Measurements from ENCODE around the gene PRDM16. TPM values are rescaled to one million over a fixed set of nuclear protein-coding genes. Genes with fewer than 3 reads are reported as not detected.

The PRDM16 gene
- total and polyA plus RNA-seq, 2 of the 13 experiments (the other 11 are each of a cell fraction or from before 2014, with no cell fraction given), result 0.15 to 0.81 TPM

DNA sequence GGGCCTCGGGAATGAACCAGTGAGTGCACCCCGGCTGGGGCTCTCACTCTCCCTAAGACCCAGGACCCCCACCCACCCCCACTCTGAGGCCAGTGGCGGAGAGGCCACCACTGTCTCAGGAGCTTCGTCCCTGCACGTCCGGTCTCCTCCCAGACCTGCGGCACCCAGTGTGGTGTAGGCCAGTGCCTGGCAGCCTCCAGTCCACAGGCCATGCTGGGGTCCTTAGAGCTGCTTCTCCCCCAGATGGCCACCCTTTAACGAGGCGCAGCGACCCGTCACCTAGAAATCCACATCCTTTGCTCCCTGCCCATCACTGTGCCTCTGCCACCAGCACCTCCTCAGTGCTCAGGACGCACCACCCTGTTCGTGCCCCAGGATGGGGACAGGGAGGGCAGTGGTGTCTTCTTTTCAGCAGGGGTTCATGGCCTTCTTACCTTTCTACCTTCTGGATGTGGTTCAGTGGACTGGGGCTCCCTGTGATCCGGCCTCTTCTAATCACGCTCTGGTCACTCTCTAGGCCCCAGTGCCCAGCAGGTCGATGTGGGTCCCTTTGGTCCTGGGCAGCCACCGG is 253.5 kb downstream of the PRDM16 start (continued):
- TF ChIP-seq ZNF468 (CRISPR knock-in tag; IDR thresholded peaks at IDR 0.05), result no peak
- TF ChIP-seq ZNF253 (CRISPR knock-in tag; IDR thresholded peaks at IDR 0.05; ENCODE audit: borderline replicate concordance), result no peak
- TF ChIP-seq NCOA1 (CRISPR knock-in tag; IDR thresholded peaks at IDR 0.05), result no peak
- TF ChIP-seq, protein P1, sequence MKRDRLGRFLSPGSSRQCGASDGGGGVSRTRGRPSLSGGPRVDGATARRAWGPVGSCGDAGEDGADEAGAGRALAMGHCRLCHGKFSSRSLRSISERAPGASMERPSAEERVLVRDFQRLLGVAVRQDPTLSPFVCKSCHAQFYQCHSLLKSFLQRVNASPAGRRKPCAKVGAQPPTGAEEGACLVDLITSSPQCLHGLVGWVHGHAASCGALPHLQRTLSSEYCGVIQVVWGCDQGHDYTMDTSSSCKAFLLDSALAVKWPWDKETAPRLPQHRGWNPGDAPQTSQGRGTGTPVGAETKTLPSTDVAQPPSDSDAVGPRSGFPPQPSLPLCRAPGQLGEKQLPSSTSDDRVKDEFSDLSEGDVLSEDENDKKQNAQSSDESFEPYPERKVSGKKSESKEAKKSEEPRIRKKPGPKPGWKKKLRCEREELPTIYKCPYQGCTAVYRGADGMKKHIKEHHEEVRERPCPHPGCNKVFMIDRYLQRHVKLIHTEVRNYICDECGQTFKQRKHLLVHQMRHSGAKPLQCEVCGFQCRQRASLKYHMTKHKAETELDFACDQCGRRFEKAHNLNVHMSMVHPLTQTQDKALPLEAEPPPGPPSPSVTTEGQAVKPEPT (CRISPR knock-in tag; IDR thresholded peaks at IDR 0.05; ENCODE audit: low read depth), result no peak
- no peak for TF ChIP-seq MTF2 (CRISPR knock-in tag; IDR thresholded peaks at IDR 0.05; ENCODE audit: borderline replicate concordance)
- no peak; the same call in 1 of the 2 replicates for TF ChIP-seq ZFP82 (CRISPR knock-in tag; IDR thresholded peaks at IDR 0.05; ENCODE audit: borderline replicate concordance)
- peak; percentile 3; the same call in 1 of the 2 replicates for TF ChIP-seq TARDBP (CRISPR knock-in tag; IDR thresholded peaks at IDR 0.05)
- TF ChIP-seq NR2C2 (CRISPR knock-in tag; IDR thresholded peaks at IDR 0.05; ENCODE audit: borderline replicate concordance), result no peak
- TF ChIP-seq ZNF510 (CRISPR knock-in tag; IDR thresholded peaks at IDR 0.05; ENCODE audit: low read depth), result no peak
- TF ChIP-seq, protein P2, sequence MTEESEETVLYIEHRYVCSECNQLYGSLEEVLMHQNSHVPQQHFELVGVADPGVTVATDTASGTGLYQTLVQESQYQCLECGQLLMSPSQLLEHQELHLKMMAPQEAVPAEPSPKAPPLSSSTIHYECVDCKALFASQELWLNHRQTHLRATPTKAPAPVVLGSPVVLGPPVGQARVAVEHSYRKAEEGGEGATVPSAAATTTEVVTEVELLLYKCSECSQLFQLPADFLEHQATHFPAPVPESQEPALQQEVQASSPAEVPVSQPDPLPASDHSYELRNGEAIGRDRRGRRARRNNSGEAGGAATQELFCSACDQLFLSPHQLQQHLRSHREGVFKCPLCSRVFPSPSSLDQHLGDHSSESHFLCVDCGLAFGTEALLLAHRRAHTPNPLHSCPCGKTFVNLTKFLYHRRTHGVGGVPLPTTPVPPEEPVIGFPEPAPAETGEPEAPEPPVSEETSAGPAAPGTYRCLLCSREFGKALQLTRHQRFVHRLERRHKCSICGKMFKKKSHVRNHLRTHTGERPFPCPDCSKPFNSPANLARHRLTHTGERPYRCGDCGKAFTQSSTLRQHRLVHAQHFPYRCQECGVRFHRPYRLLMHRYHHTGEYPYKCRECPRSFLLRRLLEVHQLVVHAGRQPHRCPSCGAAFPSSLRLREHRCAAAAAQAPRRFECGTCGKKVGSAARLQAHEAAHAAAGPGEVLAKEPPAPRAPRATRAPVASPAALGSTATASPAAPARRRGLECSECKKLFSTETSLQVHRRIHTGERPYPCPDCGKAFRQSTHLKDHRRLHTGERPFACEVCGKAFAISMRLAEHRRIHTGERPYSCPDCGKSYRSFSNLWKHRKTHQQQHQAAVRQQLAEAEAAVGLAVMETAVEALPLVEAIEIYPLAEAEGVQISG (CRISPR knock-in tag; IDR thresholded peaks at IDR 0.05), result 0 out of 2 replicates have a peak, but pooled peaks have one; percentile 3
- TF ChIP-seq ZNF33B (CRISPR knock-in tag; IDR thresholded peaks at IDR 0.05), result no peak
- TF ChIP-seq SALL1 (CRISPR knock-in tag; IDR thresholded peaks at IDR 0.05), result no peak
- TF ChIP-seq ZNF589 (CRISPR knock-in tag; conservative IDR thresholded peaks at IDR 0.05), result no peak
- TF ChIP-seq AGO2 (optimal IDR thresholded peaks at IDR 0.05; ENCODE audit: low read depth, low read length), result peak; percentile 58
- TF ChIP-seq, protein P3, sequence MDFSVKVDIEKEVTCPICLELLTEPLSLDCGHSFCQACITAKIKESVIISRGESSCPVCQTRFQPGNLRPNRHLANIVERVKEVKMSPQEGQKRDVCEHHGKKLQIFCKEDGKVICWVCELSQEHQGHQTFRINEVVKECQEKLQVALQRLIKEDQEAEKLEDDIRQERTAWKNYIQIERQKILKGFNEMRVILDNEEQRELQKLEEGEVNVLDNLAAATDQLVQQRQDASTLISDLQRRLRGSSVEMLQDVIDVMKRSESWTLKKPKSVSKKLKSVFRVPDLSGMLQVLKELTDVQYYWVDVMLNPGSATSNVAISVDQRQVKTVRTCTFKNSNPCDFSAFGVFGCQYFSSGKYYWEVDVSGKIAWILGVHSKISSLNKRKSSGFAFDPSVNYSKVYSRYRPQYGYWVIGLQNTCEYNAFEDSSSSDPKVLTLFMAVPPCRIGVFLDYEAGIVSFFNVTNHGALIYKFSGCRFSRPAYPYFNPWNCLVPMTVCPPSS (IDR thresholded peaks at IDR 0.05), result no peak
- TF ChIP-seq, protein P4, sequence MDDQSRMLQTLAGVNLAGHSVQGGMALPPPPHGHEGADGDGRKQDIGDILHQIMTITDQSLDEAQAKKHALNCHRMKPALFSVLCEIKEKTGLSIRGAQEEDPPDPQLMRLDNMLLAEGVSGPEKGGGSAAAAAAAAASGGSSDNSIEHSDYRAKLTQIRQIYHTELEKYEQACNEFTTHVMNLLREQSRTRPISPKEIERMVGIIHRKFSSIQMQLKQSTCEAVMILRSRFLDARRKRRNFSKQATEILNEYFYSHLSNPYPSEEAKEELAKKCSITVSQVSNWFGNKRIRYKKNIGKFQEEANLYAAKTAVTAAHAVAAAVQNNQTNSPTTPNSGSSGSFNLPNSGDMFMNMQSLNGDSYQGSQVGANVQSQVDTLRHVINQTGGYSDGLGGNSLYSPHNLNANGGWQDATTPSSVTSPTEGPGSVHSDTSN (CRISPR knock-in tag; IDR thresholded peaks at IDR 0.05; ENCODE audit: borderline replicate concordance), result no peak
- TF ChIP-seq, protein P5, sequence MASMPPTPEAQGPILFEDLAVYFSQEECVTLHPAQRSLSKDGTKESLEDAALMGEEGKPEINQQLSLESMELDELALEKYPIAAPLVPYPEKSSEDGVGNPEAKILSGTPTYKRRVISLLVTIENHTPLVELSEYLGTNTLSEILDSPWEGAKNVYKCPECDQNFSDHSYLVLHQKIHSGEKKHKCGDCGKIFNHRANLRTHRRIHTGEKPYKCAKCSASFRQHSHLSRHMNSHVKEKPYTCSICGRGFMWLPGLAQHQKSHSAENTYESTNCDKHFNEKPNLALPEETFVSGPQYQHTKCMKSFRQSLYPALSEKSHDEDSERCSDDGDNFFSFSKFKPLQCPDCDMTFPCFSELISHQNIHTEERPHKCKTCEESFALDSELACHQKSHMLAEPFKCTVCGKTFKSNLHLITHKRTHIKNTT (CRISPR knock-in tag; IDR thresholded peaks at IDR 0.05), result no peak
- no peak for TF ChIP-seq GPN1 (CRISPR knock-in tag; IDR thresholded peaks at IDR 0.05; ENCODE audit: borderline replicate concordance)
- TF ChIP-seq, protein P6, sequence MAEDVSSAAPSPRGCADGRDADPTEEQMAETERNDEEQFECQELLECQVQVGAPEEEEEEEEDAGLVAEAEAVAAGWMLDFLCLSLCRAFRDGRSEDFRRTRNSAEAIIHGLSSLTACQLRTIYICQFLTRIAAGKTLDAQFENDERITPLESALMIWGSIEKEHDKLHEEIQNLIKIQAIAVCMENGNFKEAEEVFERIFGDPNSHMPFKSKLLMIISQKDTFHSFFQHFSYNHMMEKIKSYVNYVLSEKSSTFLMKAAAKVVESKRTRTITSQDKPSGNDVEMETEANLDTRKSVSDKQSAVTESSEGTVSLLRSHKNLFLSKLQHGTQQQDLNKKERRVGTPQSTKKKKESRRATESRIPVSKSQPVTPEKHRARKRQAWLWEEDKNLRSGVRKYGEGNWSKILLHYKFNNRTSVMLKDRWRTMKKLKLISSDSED (CRISPR knock-in tag; IDR thresholded peaks at IDR 0.05), result no peak
- no peak for TF ChIP-seq EHMT2 (IDR thresholded peaks at IDR 0.05; ENCODE audit: borderline replicate concordance, low read depth, low read length)
